ENCODE measurements around the gene APOM.

APOM gene

GRCh38 chr6:31662124-31662723 is 6.5 kb downstream of the APOM start:
- TF ChIP-seq MAX (IDR thresholded peaks at IDR 0.05; ENCODE audit: low read depth, low read length) = no peak
- TF ChIP-seq, protein P1, sequence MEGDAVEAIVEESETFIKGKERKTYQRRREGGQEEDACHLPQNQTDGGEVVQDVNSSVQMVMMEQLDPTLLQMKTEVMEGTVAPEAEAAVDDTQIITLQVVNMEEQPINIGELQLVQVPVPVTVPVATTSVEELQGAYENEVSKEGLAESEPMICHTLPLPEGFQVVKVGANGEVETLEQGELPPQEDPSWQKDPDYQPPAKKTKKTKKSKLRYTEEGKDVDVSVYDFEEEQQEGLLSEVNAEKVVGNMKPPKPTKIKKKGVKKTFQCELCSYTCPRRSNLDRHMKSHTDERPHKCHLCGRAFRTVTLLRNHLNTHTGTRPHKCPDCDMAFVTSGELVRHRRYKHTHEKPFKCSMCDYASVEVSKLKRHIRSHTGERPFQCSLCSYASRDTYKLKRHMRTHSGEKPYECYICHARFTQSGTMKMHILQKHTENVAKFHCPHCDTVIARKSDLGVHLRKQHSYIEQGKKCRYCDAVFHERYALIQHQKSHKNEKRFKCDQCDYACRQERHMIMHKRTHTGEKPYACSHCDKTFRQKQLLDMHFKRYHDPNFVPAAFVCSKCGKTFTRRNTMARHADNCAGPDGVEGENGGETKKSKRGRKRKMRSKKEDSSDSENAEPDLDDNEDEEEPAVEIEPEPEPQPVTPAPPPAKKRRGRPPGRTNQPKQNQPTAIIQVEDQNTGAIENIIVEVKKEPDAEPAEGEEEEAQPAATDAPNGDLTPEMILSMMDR (IDR thresholded peaks at IDR 0.05; ENCODE audit: low read depth, low read length) = no peak
- TF ChIP-seq MYC (IDR thresholded peaks at IDR 0.05; ENCODE audit: low read depth, low read length) = no peak
- TF ChIP-seq POLR2A (IDR thresholded peaks at IDR 0.05; ENCODE audit: extremely low read depth, insufficient read length) = no peak
- H3K4me3 ChIP-seq (ENCODE audit: low read depth, low read length) = no peak overlapping the region
- no peak for DNase-seq (ENCODE audit: low read depth)

DNA sequence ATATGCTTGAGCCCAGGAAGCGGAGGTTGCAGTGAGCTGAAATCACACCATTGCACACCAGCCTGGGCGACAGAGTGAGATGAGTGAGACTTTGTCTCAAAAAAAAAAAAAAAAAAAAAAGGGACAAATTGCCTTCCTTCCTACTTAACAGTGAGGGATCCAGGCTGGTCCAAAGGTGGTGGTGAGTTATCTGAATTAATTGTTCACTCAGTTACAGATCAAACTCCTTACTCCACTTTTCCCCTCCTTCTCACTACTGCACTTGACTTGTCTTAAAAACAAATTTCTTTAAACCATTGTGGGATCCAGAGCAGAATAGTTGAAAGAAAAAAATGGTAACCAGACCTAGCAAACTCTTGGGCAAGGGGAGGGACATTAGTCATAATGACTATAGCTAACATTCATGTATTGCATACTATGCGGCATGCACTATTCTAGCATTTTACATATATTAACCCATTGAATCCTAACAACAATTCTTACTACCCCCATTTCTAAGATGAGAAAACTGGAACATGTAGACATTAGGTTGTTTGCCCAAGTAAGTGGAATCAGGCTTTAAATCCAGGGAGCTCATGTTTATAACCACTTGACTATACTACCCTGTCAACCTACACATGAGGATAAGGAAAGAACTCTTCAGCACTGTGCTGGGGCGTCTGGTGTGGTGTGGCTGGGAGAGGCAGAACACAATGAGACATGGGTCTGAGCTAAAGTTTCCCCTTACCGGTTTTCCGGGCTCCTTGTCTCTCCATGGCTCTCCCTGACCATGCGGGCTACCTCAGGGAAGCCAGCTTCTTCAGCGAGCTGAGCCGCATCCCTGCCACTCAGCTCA is 7.6 kb downstream of the APOM start:
- TF ChIP-seq MYC (IDR thresholded peaks at IDR 0.05; ENCODE audit: low read depth, low read length) = no peak
- TF ChIP-seq, protein P1 (IDR thresholded peaks at IDR 0.05; ENCODE audit: low read depth, low read length) = no peak
- no peak for TF ChIP-seq MAX (IDR thresholded peaks at IDR 0.05; ENCODE audit: low read depth, low read length)
- no peak for TF ChIP-seq POLR2A (IDR thresholded peaks at IDR 0.05; ENCODE audit: extremely low read depth, insufficient read length)
- no peak for DNase-seq (ENCODE audit: low read depth)
- peak overlapping the region; percentile 87 for H3K4me3 ChIP-seq (ENCODE audit: low read depth, low read length)

- DNase-seq (ENCODE audit: low read depth) = peak; percentile 69
- TF ChIP-seq MAX (IDR thresholded peaks at IDR 0.05; ENCODE audit: low read depth, low read length) = no peak
- TF ChIP-seq MYC (IDR thresholded peaks at IDR 0.05; ENCODE audit: low read depth, low read length) = no peak
- TF ChIP-seq, protein P1 (IDR thresholded peaks at IDR 0.05; ENCODE audit: low read depth, low read length) = no peak
- no peak for TF ChIP-seq POLR2A (IDR thresholded peaks at IDR 0.05; ENCODE audit: extremely low read depth, insufficient read length)
- peak overlapping the region; percentile 87 for H3K4me3 ChIP-seq (ENCODE audit: low read depth, low read length)
Observed at GRCh38 chr6:31663961-31664789, 8.5 kb downstream of the APOM start.

- peak within 1 kb of the TSS; percentile 87 for H3K4me3 ChIP-seq (ENCODE audit: low read depth, low read length)
- DNase-seq (ENCODE audit: low read depth) = peak; percentile 99
- TF ChIP-seq MYC (IDR thresholded peaks at IDR 0.05; ENCODE audit: low read depth, low read length) = peak; percentile 72
- peak; percentile 72 for TF ChIP-seq MAX (IDR thresholded peaks at IDR 0.05; ENCODE audit: low read depth, low read length)
- TF ChIP-seq, protein P1 (IDR thresholded peaks at IDR 0.05; ENCODE audit: low read depth, low read length) = no peak
- TF ChIP-seq POLR2A (IDR thresholded peaks at IDR 0.05; ENCODE audit: extremely low read depth, insufficient read length) = peak; percentile 17
Observed at GRCh38 chr6:31664790-31665500, 9.3 kb downstream of the APOM start, which contains the start of gene GPANK1. Gene GPANK1, minus strand, starts transcription at chr6:31664997. Its CDS starts 519 bp downstream, at chr6:31664478.
